ENCODE data around the gene RPS6KC1. TPM values are rescaled to one million over a fixed set of nuclear protein-coding genes. Genes with fewer than 3 reads are reported as not detected.

Gene RPS6KC1
- total and polyA plus RNA-seq, 9 of the 15 experiments (the other 6 are each of a cell fraction or from before 2014, with no cell fraction given) = 4.3 to 34.6 (median 20.9) TPM

- TF ChIP-seq HMG20B (CRISPR knock-in tag; IDR thresholded peaks at IDR 0.05) = no peak
- TF ChIP-seq POLR2H (tag; IDR thresholded peaks at IDR 0.05; ENCODE audit: low read depth) = peak; percentile 65
- no peak for TF ChIP-seq ZNF146 (CRISPR knock-in tag; IDR thresholded peaks at IDR 0.05; ENCODE audit: unreplicated experiment)
- TF ChIP-seq ZMIZ1 (IDR thresholded peaks at IDR 0.05; ENCODE audit: low read depth in 2 of 2, low read length in 2 of 2) = peak in 1 of 2 experiments; percentile 54; a peak in 2 of 4 replicates
- 0 out of 2 replicates have a peak, but pooled peaks have one; percentile 46 for TF ChIP-seq HMGXB4 (CRISPR knock-in tag; IDR thresholded peaks at IDR 0.05)
- peak; percentile 86 for TF ChIP-seq VEZF1 (CRISPR knock-in tag; IDR thresholded peaks at IDR 0.05)
- TF ChIP-seq YY1 (IDR thresholded peaks at IDR 0.05; ENCODE audit: borderline replicate concordance in 1 of 3, control insufficient read depth in 1 of 3, extremely low read depth in 1 of 3, insufficient read depth in 3 of 3, insufficient read length in 1 of 3, insufficient replicate concordance in 2 of 3, low read depth in 1 of 3, low read length in 2 of 3) = peak; percentile 90 to 99 (median 98)
- no peak for TF ChIP-seq HOMEZ (CRISPR knock-in tag; IDR thresholded peaks at IDR 0.05)
- TF ChIP-seq ZBTB26 (CRISPR knock-in tag; IDR thresholded peaks at IDR 0.05) = 0 out of 2 replicates have a peak, but pooled peaks have one; percentile 33
- peak; percentile 95 for TF ChIP-seq PHF8 (IDR thresholded peaks at IDR 0.05; ENCODE audit: borderline replicate concordance, low read length)
- TF ChIP-seq KLF10 (CRISPR knock-in tag; IDR thresholded peaks at IDR 0.05) = no peak
- TF ChIP-seq MYNN (IDR thresholded peaks at IDR 0.05) = no peak
- TF ChIP-seq MYNN (CRISPR knock-in tag; IDR thresholded peaks at IDR 0.05) = no peak
- TF ChIP-seq ZFP1 (CRISPR knock-in tag; IDR thresholded peaks at IDR 0.05) = peak; percentile 82
Observed at GRCh38 chr1:213015099-213016050, 35.7 kb upstream of the RPS6KC1 start, which contains the start of gene ANGEL2 (continued).

Data from K562 (cell line).